HFFc6 (cell line): ENCODE data around the gene P2RY12. TPM values are rescaled to one million over a fixed set of nuclear protein-coding genes. Genes with fewer than 3 reads are reported as not detected.
A peak's percentile ranks its signal among the peaks of the same experiment; 100 is the strongest.

Experiments used
- DNase-seq: peaks from one replicate; pipeline ENCODE4 v3.0.0-alpha.2; 2018
- H3K27ac Mint-ChIP-seq: 2 replicates; pipeline ENCODE4 v1.8.0; 2020; ENCODE audit warnings: mild to moderate bottlenecking, mixed read lengths
- H3K27me3 Mint-ChIP-seq: 2 replicates; pipeline ENCODE4 v1.8.0; 2021; ENCODE audit warnings: mild to moderate bottlenecking, moderate library complexity, mixed read lengths; ENCODE audit not compliant: insufficient read depth
- H3K36me3 Mint-ChIP-seq: 2 replicates; pipeline ENCODE4 v1.8.0; 2021; ENCODE audit warnings: low read depth, mixed read lengths
- H3K4me1 Mint-ChIP-seq: 2 replicates; pipeline ENCODE4 v1.8.0; 2020; ENCODE audit warnings: low read depth, mixed read lengths
- H3K4me3 Mint-ChIP-seq: 2 replicates; pipeline ENCODE4 v1.8.0; 2020; ENCODE audit warnings: mild to moderate bottlenecking, moderate library complexity, mixed read lengths
- H3K9me3 Mint-ChIP-seq: 2 replicates; pipeline ENCODE4 v1.8.0; 2020; ENCODE audit warnings: mild to moderate bottlenecking, mixed read lengths
- CTCF ChIP-seq: fragments of 200-600 bp; sonication (generic); IDR thresholded peaks from 2 replicates; pipeline ENCODE4 v1.5.0; 2021; ENCODE audit warnings: antibody characterized with exemption, mild to moderate bottlenecking
- total RNA-seq, 6 experiments: library from RNA; stranded (reverse); fragmentation: NEBNext Ultra II Directional; extraction: Animal tissue kit (Norgen Biotek cat#: 25700); gene quantifications; 2 replicates in 1 of 6; 3 replicates in 5 of 6; pipeline ENCODE4 v1.2.3, GENCODE V29; 2021

Gene P2RY12
- total RNA-seq, 6 experiments from 2014 or later = not detected

- H3K9me3 Mint-ChIP-seq = no peaks in the 10 kb centered on the region
- no peaks in the 10 kb centered on the region; the same call in 1 of the 2 replicates for H3K27me3 Mint-ChIP-seq
- peak; percentile 62 for DNase-seq
- peak overlapping the region; percentile 4; the same call in 1 of the 2 replicates for H3K27ac Mint-ChIP-seq
- no peak for TF ChIP-seq CTCF
- H3K4me1 Mint-ChIP-seq = peaks cover 36% of the 10 kb centered on the region
- H3K36me3 Mint-ChIP-seq = no peaks in the 10 kb centered on the region
- H3K4me3 Mint-ChIP-seq = peak overlapping the region; percentile 0; the same call in 1 of the 2 replicates
Measured at GRCh38 chr3:151403246-151403645, 18.7 kb upstream of the P2RY12 start.

- H3K4me1 Mint-ChIP-seq = peaks cover 36% of the 10 kb centered on the region
- H3K9me3 Mint-ChIP-seq = no peaks in the 10 kb centered on the region
- no peak overlapping the region for H3K4me3 Mint-ChIP-seq
- no peak overlapping the region for H3K27ac Mint-ChIP-seq
- DNase-seq = no peak
- no peaks in the 10 kb centered on the region for H3K36me3 Mint-ChIP-seq
- no peak for TF ChIP-seq CTCF
- H3K27me3 Mint-ChIP-seq = no peaks in the 10 kb centered on the region; the same call in 1 of the 2 replicates
Measured at GRCh38 chr3:151402349-151402748, 17.8 kb upstream of the P2RY12 start.

- no peak for DNase-seq
- Mint-ChIP-seq H3K4me1 (peaks cover 43% of the 10 kb centered on the region), H3K36me3 (no peaks in the 10 kb centered on the region), H3K4me3 (no peak overlapping the region), H3K27me3 (no peaks in the 10 kb centered on the region; the same call in 1 of the 2 replicates), H3K9me3 (no peaks in the 10 kb centered on the region), H3K27ac (no peak overlapping the region)
- TF ChIP-seq CTCF = no peak
Measured at GRCh38 chr3:151400341-151400740, 15.8 kb upstream of the P2RY12 start.

- Mint-ChIP-seq H3K27ac (no peak overlapping the region), H3K4me1 (peaks cover 45% of the 10 kb centered on the region), H3K4me3 (no peak overlapping the region), H3K27me3 (no peaks in the 10 kb centered on the region; the same call in 1 of the 2 replicates), H3K9me3 (no peaks in the 10 kb centered on the region), H3K36me3 (no peaks in the 10 kb centered on the region)
- no peak for DNase-seq
- TF ChIP-seq CTCF = no peak
Measured at GRCh38 chr3:151398895-151399294, 14.3 kb upstream of the P2RY12 start.

GRCh38 chr3:151395806-151396205, 11.3 kb upstream of the P2RY12 start:
- Mint-ChIP-seq H3K27ac (peak overlapping the region; percentile 12; the same call in 1 of the 2 replicates), H3K4me3 (no peak overlapping the region), H3K27me3 (no peaks in the 10 kb centered on the region; the same call in 1 of the 2 replicates), H3K9me3 (no peaks in the 10 kb centered on the region), H3K4me1 (peaks cover 35% of the 10 kb centered on the region), H3K36me3 (no peaks in the 10 kb centered on the region)
- peak; percentile 81 for DNase-seq
- TF ChIP-seq CTCF = no peak

- Mint-ChIP-seq H3K4me3 (no peak overlapping the region), H3K4me1 (peaks cover 35% of the 10 kb centered on the region), H3K27ac (no peak overlapping the region), H3K36me3 (no peaks in the 10 kb centered on the region), H3K27me3 (peaks cover 2% of the 10 kb centered on the region; the same call in 1 of the 2 replicates), H3K9me3 (no peaks in the 10 kb centered on the region)
- TF ChIP-seq CTCF = no peak
- no peak for DNase-seq
Measured at GRCh38 chr3:151394611-151395010, 10.1 kb upstream of the P2RY12 start.
